Heart left ventricle (tissue), 16 donors: ENCODE measurements around the gene ICAM3. TPM values are rescaled to one million over a fixed set of nuclear protein-coding genes. Genes with fewer than 3 reads are reported as not detected.
A peak's percentile ranks its signal among the peaks of the same experiment; 100 is the strongest.

Experiments
- ATAC-seq, 4 donors: fragments of 200-7000 bp; cut with Tn5 transposase; one replicate each; pipeline ENCODE4 v1.9.1; 2020 to 2022; ENCODE audit warnings: moderate library complexity in 4 of 4, mild to moderate bottlenecking in 3 of 4, moderate number of reproducible peaks in 1 of 4
- DNase-seq, 5 donors: peaks; one replicate each; pipeline ENCODE4 v3.0.0-alpha.2; 2020
- H3K27ac ChIP-seq, 12 donors: fragments of 200-600 bp; sonication (generic) in 4 of 12; one replicate each; pipeline versions ENCODE4 v1.5.0 to v1.8.0; 2016 to 2022; ENCODE audit warnings: mild to moderate bottlenecking in 2 of 12
- H3K27me3 ChIP-seq, 9 donors: fragments of 200-600 bp; sonication (generic) in 2 of 9; one replicate each; pipeline versions ENCODE4 v1.5.1 to v1.8.0; 2016 to 2022; ENCODE audit warnings: mild to moderate bottlenecking in 3 of 9
- H3K36me3 ChIP-seq, 9 donors: fragments of 200-600 bp; sonication (generic) in 2 of 9; one replicate each; pipeline versions ENCODE4 v1.5.0 to v1.8.0; 2018 to 2022; ENCODE audit warnings: mild to moderate bottlenecking in 2 of 9
- H3K4me1 ChIP-seq, 12 donors: fragments of 200-600 bp; sonication (generic) in 4 of 12; one replicate each; pipeline versions ENCODE4 v1.5.0 to v1.8.0; 2016 to 2022; ENCODE audit warnings: mild to moderate bottlenecking in 3 of 12
- H3K4me3 ChIP-seq, 12 donors: fragments of 200-600 bp; sonication (generic) in 4 of 12; one replicate each; pipeline versions ENCODE4 v1.5.0 to v1.8.0; 2017 to 2022; ENCODE audit warnings: mild to moderate bottlenecking in 9 of 12, moderate library complexity in 4 of 12
- H3K9me3 ChIP-seq, 12 donors: fragments of 200-600 bp; sonication (generic) in 4 of 12; one replicate each; pipeline versions ENCODE4 v1.5.0 to v1.8.0; 2016 to 2022; ENCODE audit warnings: mild to moderate bottlenecking in 1 of 12
- POLR2A ChIP-seq, 2 donors: fragments of 450-650 bp; IDR thresholded peaks; one replicate each; pipeline ENCODE4 v1.6.1; 2017; ENCODE audit warnings: antibody characterized with exemption in 2 of 2, mild to moderate bottlenecking in 2 of 2, moderate library complexity in 2 of 2
- WGBS, 4 donors: extraction: QIAGEN DNeasy Blood & Tissue Kit in 2 of 4; methylation state at CpG; one replicate each; pipeline versions ENCODE4 v1.1.5 to v1.1.7; 2013 to 2018; 5-methylcytosine and 5-hydroxymethylcytosine counted together
- intact Hi-C, 10 donors: fragments of 100-400 bp; cut with DNase I; formaldehyde crosslinking; loops; one replicate each; pipeline versions ENCODE4 v1.11.1 to v1.14.2; 2022
- polyA plus RNA-seq, 2 donors: library from polyadenylated mRNA; stranded (reverse); fragments of 200-250 nt; gene quantifications; one replicate each; pipeline ENCODE4 v1.2.3, GENCODE V29; 2013
- total RNA-seq, 9 donors: library from RNA; depleted of rRNA in 2 of 9; stranded (reverse); fragments of >200 nt in 2 of 9; fragmentation: NEBNext Ultra II Directional in 3 of 9; extraction: Animal tissue kit (Norgen Biotek cat#: 25700) in 3 of 9; gene quantifications; one replicate each; pipeline versions ENCODE4 v1.1.0 to v1.2.4, GENCODE V29; 2016 to 2023
- TF ChIP-seq, protein P1 (sequence below), 12 donors: fragments of 200-600 bp; sonication (generic) in 4 of 12; IDR thresholded peaks; one replicate each; pipeline versions ENCODE4 v1.5.0 to v1.8.0; 2018 to 2022; ENCODE audit warnings: antibody characterized with exemption in 12 of 12, mild to moderate bottlenecking in 5 of 12
- donor health status: ischemic (EF 13 %, LVEDD 7.1; RV severe dilation, severe dysfunction).
- donor health status: healthy with polysubstance abuse.
- donor health status: DM: no; HTN: yes; CAD: no.
- donor health status: DM: no; HTN: no; CAD: no.
- donor health status: ischemic (EF 25% LVEDD 6.9; RV normal size, moderate dysfunction).
- donor health status: ischemic (EF 25% LVEDD 5.7; RV mildly dilated, moderate dysfunction).
- donor health status: healthy.
- donor health status: DM: yes; HTN: yes; CAD: no.
- donor health status: ischemic (EF 35%, LVEDD 5.7; RV mildly dilated, moderate dysfunction).
- donor health status: nonischemic (EF 11% LVEDD 7.7; RV severe dilation, severe dysfunction).
- donor health status: DM: yes; HTN: yes; CAD: no.
- donor health status: PGD.
- donor health status: ischemic (EF 29% LVEDD 5.4; RV normal size, mild dysfunction).
- donor health status: nonischemic (EF 23%, LVEDD 6.1; RV moderate dilation, normal function).

ICAM3 gene
- total and polyA plus RNA-seq, 11 donors = 5.6 to 24.9 (median 17.2) TPM

GRCh38 chr19:10292789-10293636 lies 46.4 kb downstream of the ICAM3 start:
- WGBS, 4 donors = 15 to 24% (median 19%) methylated on average over 50 to 56 of the region's 56 CpGs
- ATAC-seq = no peak
- H3K36me3 ChIP-seq = no peaks in the 10 kb centered on the region
- no peak for DNase-seq
- no peak overlapping the region for H3K27ac ChIP-seq
- H3K27me3 ChIP-seq = peaks cover 43 to 98% (median 88%) of the 10 kb centered on the region in 9 donors
- intact Hi-C loops = no loop called here
- H3K4me3 ChIP-seq = peak overlapping the region; percentile 1 to 60 (median 43)
- no peaks in the 10 kb centered on the region for H3K9me3 ChIP-seq
- TF ChIP-seq POLR2A (IDR thresholded peaks at IDR 0.05) = no peak
- TF ChIP-seq, protein P1, sequence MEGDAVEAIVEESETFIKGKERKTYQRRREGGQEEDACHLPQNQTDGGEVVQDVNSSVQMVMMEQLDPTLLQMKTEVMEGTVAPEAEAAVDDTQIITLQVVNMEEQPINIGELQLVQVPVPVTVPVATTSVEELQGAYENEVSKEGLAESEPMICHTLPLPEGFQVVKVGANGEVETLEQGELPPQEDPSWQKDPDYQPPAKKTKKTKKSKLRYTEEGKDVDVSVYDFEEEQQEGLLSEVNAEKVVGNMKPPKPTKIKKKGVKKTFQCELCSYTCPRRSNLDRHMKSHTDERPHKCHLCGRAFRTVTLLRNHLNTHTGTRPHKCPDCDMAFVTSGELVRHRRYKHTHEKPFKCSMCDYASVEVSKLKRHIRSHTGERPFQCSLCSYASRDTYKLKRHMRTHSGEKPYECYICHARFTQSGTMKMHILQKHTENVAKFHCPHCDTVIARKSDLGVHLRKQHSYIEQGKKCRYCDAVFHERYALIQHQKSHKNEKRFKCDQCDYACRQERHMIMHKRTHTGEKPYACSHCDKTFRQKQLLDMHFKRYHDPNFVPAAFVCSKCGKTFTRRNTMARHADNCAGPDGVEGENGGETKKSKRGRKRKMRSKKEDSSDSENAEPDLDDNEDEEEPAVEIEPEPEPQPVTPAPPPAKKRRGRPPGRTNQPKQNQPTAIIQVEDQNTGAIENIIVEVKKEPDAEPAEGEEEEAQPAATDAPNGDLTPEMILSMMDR (IDR thresholded peaks at IDR 0.05) = no peak
- H3K4me1 ChIP-seq = peaks cover 10 to 77% (median 47%) of the 10 kb centered on the region in 12 donors

DNA sequence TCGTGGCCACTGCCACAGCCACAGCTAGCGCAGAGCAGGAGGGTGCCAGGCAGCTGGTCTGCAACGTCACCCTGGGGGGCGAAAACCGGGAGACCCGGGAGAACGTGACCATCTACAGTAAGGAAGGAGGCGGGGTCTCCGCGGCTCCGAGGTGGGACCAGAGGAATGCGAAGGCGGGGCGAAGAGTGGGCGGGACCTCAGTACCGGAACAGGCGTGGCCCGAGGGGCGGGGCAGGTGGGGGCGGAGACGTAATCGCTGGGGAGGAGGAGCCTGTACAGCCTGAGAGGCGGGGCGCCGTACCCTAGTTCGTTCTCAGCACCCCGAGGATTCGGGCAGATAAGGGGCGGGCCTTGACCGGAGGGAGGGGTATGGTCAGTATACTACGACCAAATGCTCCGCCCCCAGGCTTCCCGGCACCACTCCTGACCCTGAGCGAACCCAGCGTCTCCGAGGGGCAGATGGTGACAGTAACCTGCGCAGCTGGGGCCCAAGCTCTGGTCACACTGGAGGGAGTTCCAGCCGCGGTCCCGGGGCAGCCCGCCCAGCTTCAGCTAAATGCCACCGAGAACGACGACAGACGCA lies 47.1 kb downstream of the ICAM3 start:
- H3K4me3 ChIP-seq = peak overlapping the region; percentile 1 to 60 (median 43)

GRCh38 chr19:10291554-10292205 lies 47.7 kb downstream of the ICAM3 start:
- TF ChIP-seq, protein P1 (IDR thresholded peaks at IDR 0.05) = no peak
- TF ChIP-seq POLR2A (IDR thresholded peaks at IDR 0.05) = no peak
- Histone ChIP-seq H3K27me3 (peaks cover 46 to 100% (median 89%) of the 10 kb centered on the region in 9 donors), H3K4me3 (peak overlapping the region; percentile 3 to 60 (median 43)), H3K36me3 (no peaks in the 10 kb centered on the region), H3K27ac (peak overlapping the region in 1 of 12 donors; percentile 6), H3K9me3 (no peaks in the 10 kb centered on the region), H3K4me1 (peaks cover 10 to 90% (median 58%) of the 10 kb centered on the region in 12 donors)
- DNase-seq (no peak), ATAC-seq (peak in 1 of 4 donors; percentile 1)
- intact Hi-C loops = no loop called here
- WGBS, 4 donors = 1 to 2% (median 2%) methylated on average over 39 to 49 of the region's 49 CpGs

More for the DNA sequence above, 47.1 kb downstream of the ICAM3 start:
- H3K4me1 ChIP-seq = peaks cover 10 to 83% (median 52%) of the 10 kb centered on the region in 12 donors
- H3K9me3 ChIP-seq = no peaks in the 10 kb centered on the region
- peak; percentile 64 to 92 (median 79) for DNase-seq
- WGBS, 4 donors = 2 to 7% (median 3%) methylated on average over 36 to 45 of the region's 45 CpGs
- TF ChIP-seq POLR2A (IDR thresholded peaks at IDR 0.05) = no peak
- TF ChIP-seq, protein P1 (IDR thresholded peaks at IDR 0.05) = no peak
- no peaks in the 10 kb centered on the region for H3K36me3 ChIP-seq
- peaks cover 46 to 100% (median 93%) of the 10 kb centered on the region in 9 donors for H3K27me3 ChIP-seq
- intact Hi-C loops = no loop called here
- ATAC-seq = peak in 3 of 4 donors; percentile 71 to 75 (median 75)
- no peak overlapping the region for H3K27ac ChIP-seq
